NCI-H1436 treated with DMSO at 0.1 percent for 48 hours (cell line): ENCODE measurements around the gene ARL17A.
"Not testable (repeated sequence)": the region's sequence is repeated elsewhere in the genome, so short reads cannot be mapped to it uniquely, and the experiment has no call there.

Experiments used
- DNase-seq: peaks from one replicate; lab custom pipeline; 2025; lab: John Stamatoyannopoulos, UW

ARL17A gene

DNA sequence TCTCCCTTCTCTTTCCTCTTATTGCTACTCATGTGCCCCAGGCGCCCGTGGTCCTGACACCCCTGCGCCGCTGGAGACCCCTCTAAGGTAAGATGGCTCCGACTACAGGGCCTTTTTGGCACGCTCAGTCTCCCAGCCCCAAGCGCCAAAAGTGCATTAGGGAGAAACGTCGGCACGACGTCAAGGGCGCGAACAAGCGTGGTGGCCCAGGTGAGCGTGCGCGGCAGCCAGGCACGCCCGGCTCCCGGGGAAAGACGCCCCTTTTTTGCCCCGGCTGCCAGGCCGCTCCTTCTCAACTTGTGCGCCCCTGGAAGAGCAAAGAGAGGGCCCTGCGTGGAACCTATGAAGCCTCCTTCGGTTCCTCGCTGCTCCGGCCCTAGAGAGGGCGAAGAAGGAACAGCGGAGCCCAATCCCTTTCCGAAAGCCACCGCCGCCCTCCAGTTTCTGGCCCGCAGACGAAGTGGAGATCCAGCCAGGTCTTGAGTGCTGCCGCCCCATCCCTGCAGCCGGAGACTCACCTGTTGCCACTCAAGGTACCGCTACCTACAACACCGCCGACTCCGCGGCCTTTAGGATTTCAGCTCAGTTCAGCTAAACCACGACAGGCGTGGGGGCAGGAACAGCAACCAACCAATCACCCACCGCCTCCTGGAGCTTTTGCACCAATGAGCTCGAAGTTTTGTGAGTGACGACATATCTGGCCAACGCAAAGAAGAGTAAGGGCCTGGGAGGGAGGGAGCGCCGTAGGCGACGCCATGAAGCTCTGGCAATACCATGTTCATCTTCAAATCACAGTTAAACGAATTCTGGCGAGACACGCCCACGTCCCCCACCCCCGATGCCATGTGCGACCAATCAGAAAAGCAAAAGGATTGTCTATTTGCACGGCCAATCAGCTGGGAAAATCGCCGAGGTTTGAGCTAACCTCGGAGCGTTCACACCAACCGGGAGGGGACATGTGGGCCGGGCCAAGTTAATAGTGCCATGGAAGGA is at the start of gene ARL17A:
Gene ARL17A, minus strand, starts transcription at position 609 of the 993 bp plus-strand sequence. CDS start 3,369 bp downstream, outside the sequence.
- not testable (repeated sequence) for DNase-seq

DNA sequence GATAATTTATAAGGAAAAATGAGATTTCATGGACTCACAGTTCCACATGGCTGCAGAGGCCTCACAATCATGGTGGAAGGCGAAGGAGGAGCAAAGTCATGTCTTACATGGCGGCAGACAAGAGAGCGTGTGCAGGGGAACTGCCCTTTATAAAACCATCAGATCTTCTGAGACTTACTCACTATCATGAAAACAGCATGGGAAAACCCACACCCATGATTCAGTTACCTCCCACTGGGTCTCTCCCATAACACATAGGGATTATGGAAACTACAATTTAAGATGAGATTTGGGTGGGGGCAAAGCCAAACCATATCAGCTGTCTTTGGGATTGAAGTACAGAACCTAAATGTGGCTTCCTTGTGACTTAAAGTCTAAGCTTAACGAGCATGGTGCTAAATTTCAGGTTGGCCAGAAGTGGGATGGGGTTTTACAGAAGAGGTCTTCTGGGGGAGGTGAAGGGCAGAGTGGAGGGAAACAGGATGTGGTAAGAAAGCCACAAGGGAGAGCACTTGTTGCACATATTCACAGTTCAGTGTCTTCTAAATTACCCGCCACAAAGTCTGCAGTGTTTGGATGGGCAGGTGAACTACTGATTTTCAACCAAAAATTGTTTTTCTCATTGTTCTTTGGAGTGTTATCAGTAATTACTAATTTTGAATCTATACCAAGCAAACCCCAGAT is 49.4 kb upstream of the ARL17A start:
- not testable (repeated sequence) for DNase-seq

DNA sequence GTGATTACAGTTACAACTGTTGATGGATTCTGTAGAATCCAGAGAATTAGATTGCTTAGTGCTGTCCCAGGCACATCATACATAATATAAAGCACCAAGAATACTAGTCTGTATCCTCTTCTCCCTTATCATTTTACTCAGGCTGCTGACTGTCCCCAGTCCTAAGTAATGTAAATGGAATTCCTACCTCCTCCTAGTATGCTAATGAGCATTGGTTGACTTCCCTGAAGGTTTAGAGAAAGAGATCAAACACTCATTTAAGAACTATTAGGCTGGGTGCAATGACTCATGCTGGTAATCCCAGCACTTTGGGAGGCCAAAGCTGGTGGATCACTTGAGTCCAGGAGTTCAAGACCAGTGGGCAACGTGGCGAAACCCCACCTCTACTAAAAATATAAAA is 48.0 kb upstream of the ARL17A start:
- DNase-seq: not testable (repeated sequence)

DNA sequence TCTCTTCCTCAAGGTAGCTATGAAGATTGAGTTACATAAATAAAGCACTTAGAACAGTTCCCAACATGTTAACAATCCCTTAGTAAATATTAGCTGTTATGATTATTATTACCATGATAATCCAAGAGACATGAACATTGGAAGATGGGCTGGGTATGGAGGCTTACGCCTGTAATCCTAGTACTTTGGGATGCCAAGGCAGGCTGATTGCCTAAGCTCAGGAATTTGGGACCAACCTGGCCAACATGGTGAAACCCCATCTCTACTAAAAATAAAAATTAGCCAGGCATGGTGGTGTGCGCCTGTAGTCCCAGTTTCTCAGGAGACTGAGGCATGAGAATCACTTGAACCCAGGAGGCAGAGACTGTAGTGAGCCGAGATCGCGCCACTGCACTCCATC is 45.2 kb upstream of the ARL17A start:
- DNase-seq: not testable (repeated sequence)

DNA sequence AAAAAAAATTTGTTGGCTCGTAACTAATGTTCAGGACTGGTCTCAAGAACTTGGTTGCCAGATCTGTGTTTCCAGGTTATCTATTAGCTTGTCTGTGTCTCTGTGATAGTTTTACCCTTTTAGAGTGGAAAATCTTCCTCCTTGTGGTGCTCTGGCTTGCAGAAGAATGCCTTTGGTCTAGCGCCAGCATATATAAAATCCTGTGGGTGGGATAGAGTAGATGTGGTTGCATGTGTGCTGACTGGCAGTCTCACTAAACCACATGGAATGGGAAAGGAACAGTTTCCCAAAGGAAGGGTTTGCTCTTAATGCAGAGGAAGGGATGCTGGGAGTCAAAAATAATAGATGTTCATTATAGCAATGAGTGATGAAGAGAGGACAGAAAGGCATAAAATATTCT is 44.3 kb upstream of the ARL17A start:
- not testable (repeated sequence) for DNase-seq

DNA sequence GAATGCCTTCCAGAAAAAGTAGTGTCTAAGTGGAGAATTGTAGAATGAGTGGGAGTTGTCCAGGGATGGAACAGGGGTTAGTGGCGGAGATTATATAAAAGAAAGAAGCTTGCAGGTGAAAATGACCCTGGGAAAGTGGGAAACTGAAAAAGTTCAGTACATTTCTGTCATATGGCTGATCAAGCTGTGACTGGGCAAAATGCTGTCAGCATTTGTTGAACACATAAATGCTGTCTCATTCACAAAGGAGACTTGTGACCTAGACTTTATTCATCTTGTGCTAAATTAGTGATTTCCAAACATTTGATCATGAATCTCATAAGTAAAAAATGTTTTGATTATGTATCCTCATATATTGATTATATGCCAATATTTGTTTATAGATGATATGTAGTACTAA is 39.5 kb upstream of the ARL17A start:
- DNase-seq: not testable (repeated sequence)

DNA sequence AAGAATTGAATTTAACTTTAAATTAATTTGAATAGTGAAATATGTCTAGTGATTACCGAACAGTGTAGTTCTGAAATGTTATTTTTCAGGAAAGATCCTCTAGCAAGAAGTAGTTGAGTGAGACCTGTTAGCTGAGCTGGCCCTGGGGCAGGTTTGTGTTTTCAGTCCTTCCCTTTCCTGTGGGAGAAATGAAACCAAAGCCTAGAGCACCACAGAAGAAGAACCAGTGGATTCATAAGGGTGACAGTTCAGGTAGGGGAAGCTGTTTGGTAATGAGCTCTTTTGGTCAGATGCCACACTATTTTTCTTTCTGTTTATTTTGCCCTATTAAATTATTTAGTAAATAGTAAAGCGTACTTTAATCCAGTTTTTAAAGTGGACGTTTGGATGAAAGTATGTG is 37.6 kb upstream of the ARL17A start:
- DNase-seq: not testable (repeated sequence)

DNA sequence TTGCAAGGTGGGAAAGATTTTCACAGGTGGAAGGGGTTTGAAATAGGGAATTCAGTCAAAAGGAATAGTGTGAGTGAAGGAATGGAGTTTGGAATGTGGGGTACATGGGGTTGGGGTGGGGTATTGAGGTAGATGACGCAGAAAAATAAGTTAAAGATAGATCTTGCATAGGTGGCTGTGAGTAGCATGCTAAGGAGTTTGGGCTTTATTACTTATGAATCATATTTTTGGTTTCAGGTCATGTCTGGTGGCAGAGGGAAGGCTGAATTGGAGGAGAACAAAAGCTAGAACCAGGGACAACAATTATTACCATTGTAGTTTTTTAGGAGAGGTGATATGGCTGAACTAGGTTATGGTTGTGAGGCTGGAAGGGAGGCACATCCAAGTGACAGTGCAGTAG is 34.4 kb upstream of the ARL17A start:
- not testable (repeated sequence) for DNase-seq

DNA sequence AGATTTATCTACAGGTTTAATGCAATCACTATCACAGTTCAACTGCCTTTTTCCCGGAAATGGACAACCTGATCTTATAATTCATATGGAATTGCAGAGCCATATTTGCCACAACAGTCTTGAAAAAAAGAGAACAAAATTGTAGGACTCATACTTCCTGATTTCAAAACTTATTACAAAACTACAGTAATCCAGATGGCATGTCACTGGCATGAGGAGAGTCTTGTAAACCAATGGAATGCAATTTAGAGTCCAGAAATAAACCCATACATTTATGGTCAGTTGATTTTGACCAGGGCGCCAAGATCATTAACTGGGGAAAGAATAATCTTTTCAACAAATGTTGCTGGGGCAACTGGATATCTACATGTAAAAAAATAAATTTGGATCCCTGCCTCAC is 31.8 kb upstream of the ARL17A start:
- DNase-seq: not testable (repeated sequence)

DNA sequence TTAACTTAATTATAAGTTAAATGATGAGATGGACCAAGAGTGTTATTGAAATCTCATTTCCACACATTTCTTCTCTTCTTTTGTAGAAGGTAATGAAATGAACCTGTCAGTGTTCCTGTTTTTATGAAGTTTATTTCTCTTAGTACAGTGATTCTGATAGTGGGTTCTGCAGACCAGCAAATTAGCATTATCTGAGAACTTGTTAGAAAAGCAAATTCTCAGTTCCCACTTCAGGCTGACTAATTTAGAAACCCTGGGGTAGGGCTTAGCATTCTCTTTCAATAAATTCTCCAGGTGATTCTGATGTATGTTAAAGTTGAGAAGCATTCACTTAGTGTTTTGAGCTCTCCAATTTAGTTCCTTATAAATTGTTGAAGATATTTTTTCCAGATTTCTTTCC is 23.6 kb upstream of the ARL17A start:
- DNase-seq: not testable (repeated sequence)

DNA sequence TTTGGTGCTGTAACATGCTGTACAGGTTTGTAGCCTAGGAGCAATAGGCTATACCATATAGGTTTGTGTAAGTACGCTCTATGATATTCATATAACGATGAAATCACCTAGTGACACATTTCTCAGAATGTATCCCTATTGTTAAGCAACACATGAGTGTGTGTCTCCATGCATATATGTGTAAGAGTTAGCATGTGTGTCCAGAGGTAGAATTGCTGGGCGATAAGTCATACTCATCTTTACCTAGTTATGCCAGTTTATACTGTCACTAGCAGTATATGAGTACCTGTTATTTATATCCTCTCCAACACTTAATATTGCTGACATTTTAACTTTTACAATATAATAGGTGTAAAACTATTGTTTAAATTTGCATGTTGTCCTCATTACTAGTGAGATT is 21.3 kb upstream of the ARL17A start:
- not testable (repeated sequence) for DNase-seq

DNA sequence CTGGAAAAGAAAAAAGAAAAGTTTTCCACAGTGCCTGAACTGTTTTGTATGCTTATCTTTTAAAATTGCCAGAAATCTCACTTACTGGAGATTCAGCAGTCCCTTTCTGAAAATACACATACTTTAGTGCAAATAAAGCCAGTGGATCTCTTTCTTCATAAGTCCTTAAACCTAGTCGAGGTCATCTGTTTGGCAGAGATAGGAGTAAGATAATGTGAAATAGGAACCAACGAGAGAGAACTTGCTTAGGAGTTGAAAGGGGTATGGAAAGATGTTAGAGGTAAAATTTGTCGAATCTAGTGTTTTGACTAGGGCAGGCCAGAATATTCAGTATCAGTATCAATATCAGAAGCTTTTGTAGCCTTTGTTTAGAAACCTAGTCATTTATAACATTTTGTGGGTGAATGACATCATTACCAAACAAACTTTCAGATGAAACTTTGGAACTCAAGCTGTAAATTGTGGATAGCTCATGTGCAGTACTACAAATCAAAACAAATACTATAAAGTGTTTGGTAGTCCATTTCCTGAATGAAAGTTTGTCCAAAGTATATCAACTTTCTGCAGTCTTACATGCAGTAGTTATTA is 18.9 kb upstream of the ARL17A start:
- DNase-seq: not testable (repeated sequence)

DNA sequence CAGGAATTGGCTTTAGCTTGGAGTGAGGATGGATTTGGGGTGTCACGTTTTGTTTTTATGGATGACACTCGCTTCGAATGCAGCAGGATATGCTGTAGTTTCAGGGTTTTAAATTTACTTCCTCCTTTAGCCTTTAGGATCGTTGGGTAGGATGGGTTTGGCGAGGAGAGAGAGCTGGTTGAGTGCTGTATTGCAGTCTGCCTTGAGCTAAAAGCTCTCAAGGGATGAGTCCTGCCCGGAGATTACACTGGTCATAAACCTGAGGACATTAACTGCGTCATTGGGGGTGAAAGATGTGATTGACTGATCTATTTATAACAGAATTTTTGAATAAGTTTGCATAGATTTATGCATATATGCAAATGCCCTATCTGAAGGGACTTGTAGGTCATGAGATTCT is 11.8 kb upstream of the ARL17A start:
- DNase-seq: not testable (repeated sequence)

DNA sequence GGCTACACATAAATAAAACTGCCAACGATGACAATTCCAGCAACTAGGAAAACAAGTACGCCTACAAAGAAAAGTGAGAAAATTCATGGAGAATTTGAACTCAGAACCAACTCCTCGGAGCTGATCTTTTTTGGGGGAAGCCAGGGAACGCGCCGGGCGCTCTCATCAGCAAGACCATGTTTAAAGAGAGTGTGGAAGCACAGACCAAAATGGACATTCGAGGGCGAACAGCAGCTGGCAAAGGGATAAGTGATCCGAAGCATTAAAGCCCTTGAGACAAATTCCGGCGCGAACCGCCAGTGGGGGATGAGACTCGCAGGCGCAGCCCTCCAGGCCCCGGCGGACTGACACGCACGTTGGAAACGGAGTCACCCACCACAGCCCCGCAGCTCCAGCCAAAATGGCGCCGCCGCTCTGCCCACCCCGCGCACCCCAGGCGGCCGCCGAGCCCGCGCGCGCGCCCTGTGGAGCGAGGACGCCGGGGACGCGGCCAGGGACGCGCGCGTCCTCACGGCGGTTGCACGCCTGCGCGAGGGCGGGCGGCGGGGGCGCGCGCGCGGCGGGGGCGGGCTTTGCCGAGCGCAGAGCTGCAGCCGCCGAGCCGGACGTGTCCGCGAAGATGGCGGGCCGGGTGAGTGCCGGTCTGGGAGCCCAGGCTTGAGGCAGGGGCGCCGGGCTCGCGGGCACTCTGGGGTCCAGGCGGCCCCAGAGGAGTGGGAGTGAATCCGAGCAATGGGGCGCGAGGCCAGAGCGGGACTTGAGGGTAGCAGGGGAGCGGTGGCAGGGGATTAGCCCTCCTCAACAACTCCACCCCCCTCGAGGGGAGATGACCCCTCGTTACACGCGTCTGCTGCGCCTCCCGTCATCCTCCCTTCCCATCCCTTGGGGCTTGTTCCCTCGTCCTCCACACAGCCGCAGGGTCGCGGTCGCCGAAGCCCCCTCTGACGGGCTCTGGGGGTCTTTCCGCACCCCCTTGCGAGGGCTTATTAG is 11.0 kb upstream of the ARL17A start, which contains the start of gene NSF:
Gene NSF, plus strand, starts transcription at position 513 of the 990 bp plus-strand sequence. Its CDS starts 107 bp downstream, at position 620.
- not testable (repeated sequence) for DNase-seq

DNA sequence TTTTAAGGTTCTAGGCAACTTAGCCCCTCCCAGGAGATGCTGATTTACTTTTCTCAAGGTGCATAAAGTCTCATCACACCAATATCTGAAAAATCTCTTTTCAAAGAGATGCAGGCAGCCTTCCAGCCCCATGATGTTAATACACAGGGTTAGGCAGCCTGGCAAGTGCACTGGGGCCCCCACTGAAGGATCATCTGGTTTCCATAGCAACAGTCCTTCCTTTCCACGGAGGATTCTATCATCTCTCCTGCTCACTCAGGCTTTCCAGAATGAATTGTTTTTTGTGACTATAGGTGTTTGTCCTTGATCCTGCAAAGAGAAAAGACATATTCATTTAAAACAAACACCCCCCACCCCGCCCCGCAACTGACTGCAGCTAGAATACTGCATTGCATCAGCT is 6.0 kb upstream of the ARL17A start:
- DNase-seq: not testable (repeated sequence)

DNA sequence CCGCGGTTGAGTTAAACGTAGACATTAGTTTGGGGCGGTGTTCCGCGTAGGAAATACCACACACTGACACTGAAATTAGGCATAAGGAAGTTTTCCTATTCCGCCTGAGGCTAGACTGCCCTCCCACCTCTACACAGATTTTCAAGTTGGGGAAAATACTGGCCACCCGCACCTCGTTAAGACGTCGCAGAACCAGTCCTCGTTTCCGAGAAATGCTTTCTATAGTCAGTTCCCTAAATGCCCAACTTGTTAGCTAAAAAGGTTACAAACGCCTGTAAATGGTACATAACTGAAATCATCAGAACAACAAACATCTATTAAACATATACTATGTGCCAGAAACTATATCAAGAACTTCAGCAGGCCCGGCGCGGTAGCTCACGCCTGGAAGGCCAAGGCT is 591 bp upstream of the ARL17A start:
- DNase-seq: not testable (repeated sequence)

DNA sequence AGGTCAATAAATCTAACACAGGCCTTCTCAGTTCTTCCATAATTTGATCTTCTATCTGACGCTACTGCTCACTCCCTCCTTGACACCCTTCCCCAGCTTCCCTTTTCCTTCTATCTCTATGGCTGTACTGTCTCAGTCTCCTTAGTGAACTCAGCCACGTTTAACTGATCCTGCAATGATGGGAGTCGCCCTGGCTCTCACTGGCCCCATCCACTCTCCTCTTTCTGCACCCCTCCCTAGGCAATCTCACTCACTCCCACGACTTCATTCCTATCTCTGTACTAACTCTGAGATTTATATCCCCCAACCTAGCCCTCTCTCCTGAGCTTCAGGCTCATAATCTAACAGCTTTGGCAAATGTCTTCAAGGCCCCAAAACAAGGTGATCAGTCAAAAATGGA is 7.7 kb downstream of the ARL17A start:
- not testable (repeated sequence) for DNase-seq

DNA sequence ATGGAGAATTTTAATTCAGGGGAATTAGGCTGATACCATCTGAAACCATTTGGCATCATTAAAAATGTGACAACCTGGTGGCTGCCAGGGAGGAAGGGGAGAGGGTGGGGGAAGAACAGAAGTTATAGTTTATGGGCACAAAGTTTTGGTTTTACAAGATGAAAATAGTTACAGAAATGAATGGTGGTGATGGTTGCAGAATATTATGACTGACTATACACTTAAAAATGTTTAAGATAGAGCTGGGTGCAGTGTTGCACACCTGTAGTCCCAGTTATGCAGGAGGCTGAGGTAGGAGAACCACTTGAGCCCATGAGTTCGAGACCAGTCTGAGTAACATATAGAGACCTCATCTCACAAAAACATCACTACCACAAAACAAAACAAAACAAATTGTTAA is 12.5 kb downstream of the ARL17A start:
- DNase-seq: not testable (repeated sequence)

DNA sequence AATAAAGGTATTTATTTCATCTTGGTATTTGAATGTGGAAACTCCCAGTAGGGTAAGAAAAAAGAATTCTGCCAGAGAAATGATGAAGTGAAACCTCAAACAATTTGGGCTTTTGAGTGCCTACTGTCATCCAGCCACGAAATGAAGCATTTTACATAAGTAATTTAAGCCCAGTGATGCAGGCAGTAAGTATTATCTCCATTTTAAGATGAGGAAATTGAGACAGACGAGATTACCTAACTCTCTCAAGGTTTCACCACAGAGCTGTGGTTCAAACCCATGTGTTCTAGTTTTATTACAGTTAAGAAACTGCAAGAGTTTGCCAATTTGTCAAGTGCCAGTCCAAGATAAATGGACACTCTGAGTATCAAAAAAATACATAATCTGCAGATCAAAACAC is 13.2 kb downstream of the ARL17A start:
- not testable (repeated sequence) for DNase-seq

DNA sequence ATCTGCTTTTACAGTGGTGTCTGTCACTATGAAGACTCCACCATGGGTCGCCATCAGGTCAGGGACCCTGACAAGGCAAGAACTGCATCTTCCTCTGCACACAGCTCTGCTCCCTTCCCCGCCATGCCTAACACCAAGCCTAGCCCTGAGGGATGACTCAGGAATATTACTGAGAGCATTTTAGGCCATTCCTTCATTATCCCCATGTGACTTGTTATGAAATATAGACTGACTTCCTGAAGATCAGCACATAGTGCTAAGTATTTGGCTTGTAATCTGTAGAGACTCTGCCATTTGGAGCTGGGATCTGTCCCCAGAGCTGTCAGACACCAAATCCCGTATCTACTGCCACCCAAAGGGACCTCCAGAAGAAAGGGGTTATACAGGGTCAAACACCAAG is 19.4 kb downstream of the ARL17A start:
- DNase-seq: not testable (repeated sequence)

DNA sequence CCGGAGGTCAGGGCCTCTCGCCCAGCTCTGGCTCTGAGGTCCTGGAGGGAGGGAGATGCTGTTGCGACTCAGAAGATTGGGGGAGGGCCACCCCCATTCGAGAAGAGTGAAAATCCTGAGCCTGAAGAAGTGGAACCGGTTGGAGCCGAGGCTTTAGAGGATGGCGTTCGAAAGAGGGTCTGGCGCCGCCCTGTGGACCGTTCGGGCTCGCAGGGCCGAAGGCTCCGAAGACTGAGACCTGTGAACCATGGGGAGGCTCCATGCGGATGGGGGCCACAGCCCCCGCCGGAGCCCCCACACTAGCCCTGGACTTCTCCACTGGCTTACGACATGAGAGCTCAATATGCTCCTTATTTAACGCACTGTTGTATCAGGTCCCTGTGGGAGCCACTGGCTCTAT is 20.3 kb downstream of the ARL17A start:
- DNase-seq: not testable (repeated sequence)
